Measurements from ENCODE around the gene DQX1. TPM values are rescaled to one million over a fixed set of nuclear protein-coding genes. Genes with fewer than 3 reads are reported as not detected.
"Not testable (repeated sequence)": the region's sequence is repeated elsewhere in the genome, so short reads cannot be mapped to it uniquely, and the experiment has no call there.

Gene DQX1
- total and polyA plus RNA-seq, 12 donors, result 0.17 to 0.32 (median 0.24) TPM; not detected in 8

GRCh38 chr2:74489906-74490305, 36.1 kb downstream of the DQX1 start:
- Histone ChIP-seq H3K9me3 (replicated peaks in 1 of 3) (no peaks in the 10 kb centered on the region), H3K27me3 (no peaks in the 10 kb centered on the region), H3K27ac (no peak overlapping the region), H3K4me1 (replicated peaks in 1 of 2) (no peaks in the 10 kb centered on the region), H3K36me3 (replicated peaks in 1 of 2) (peaks cover 0 to 60% of the 10 kb centered on the region in 2 donors), H3K4me3 (no peak overlapping the region)
- WGBS, 4 donors, result 82 to 96% (median 94%) methylated on average over 2 to 9 of the region's 9 CpGs
- intact Hi-C loops (cut with DNase I), result loop anchor here in 1 of 2 donors (5.0 kb wide), 1 partner anchor 37 kb away; the partner anchor contains the start of genes AUP1, DQX1 and HTRA2
- no peak for TF ChIP-seq POLR2A (IDR thresholded peaks at IDR 0.05)
- no peak for TF ChIP-seq CTCF (IDR thresholded peaks at IDR 0.05)
- no peak for DNase-seq

GRCh38 chr2:74488643-74489481, 37.2 kb downstream of the DQX1 start:
- no peak overlapping the region for H3K4me3 ChIP-seq
- peaks cover 0 to 5% of the 10 kb centered on the region in 2 donors for H3K4me1 ChIP-seq (replicated peaks in 1 of 2)
- intact Hi-C loops (cut with DNase I), result loop anchor here in 1 of 2 donors (5.0 kb wide), 1 partner anchor 38 kb away; the partner anchor contains the start of genes AUP1, DQX1 and HTRA2
- H3K9me3 ChIP-seq (replicated peaks in 1 of 3), result no peaks in the 10 kb centered on the region
- TF ChIP-seq CTCF (IDR thresholded peaks at IDR 0.05) (no peak), POLR2A (IDR thresholded peaks at IDR 0.05) (no peak)
- H3K36me3 ChIP-seq (replicated peaks in 1 of 2), result peaks cover 0 to 58% of the 10 kb centered on the region in 2 donors
- no peak for DNase-seq
- WGBS, 4 donors, result 84 to 92% (median 88%) methylated on average over 6 to 9 of the region's 9 CpGs
- H3K27me3 ChIP-seq, result no peaks in the 10 kb centered on the region
- H3K27ac ChIP-seq, result no peak overlapping the region

- no peaks in the 10 kb centered on the region for H3K27me3 ChIP-seq
- WGBS, 4 donors, result 81 to 95% (median 91%) methylated on average over 2 of the region's 2 CpGs
- no peak overlapping the region for H3K27ac ChIP-seq
- H3K4me3 ChIP-seq, result no peak overlapping the region
- peaks cover 13 to 20% of the 10 kb centered on the region in 2 donors for H3K4me1 ChIP-seq (replicated peaks in 1 of 2)
- intact Hi-C loops (cut with DNase I), result loop anchor here in 1 of 2 donors (5.0 kb wide), 1 partner anchor 41 kb away; the partner anchor contains the start of genes AUP1, DQX1 and HTRA2
- DNase-seq, result no peak
- TF ChIP-seq POLR2A (IDR thresholded peaks at IDR 0.05), result no peak
- no peak for TF ChIP-seq CTCF (IDR thresholded peaks at IDR 0.05)
- H3K9me3 ChIP-seq (replicated peaks in 1 of 3), result no peaks in the 10 kb centered on the region
- peaks cover 0 to 31% of the 10 kb centered on the region in 2 donors for H3K36me3 ChIP-seq (replicated peaks in 1 of 2)
Measured at GRCh38 chr2:74486141-74486540, 39.9 kb downstream of the DQX1 start.

- H3K27me3 ChIP-seq; H3K9me3 ChIP-seq (replicated peaks in 1 of 3); H3K27ac ChIP-seq; DNase-seq: not testable (repeated sequence)
- Histone ChIP-seq H3K36me3 (replicated peaks in 1 of 2) (peaks cover 0 to 31% of the 10 kb centered on the region in 2 donors), H3K4me1 (replicated peaks in 1 of 2) (peaks cover 13 to 25% of the 10 kb centered on the region in 2 donors), H3K4me3 (peak overlapping the region in 3 of 4 donors; percentile 72 to 94 (median 84))
- intact Hi-C loops (cut with DNase I), result loop anchor here (5.0 kb wide), 1 partner anchor 104 kb away; no protein-coding TSS in a partner anchor
- WGBS, 4 donors, result 65 to 74% (median 70%) methylated on average over 19 of the region's 19 CpGs
Measured at GRCh38 chr2:74483675-74484164, 42.3 kb downstream of the DQX1 start.
